HEK293T (cell line): ENCODE results near the gene TNFSF11.

Source experiments
- CTBP1 ChIP-seq: fragments of 450-650 bp; IDR thresholded peaks from 2 replicates; pipeline ENCODE4 v1.6.1; 2016; ENCODE audit warnings: borderline replicate concordance
- ELF4 ChIP-seq: fragments of 450-650 bp; IDR thresholded peaks from 2 replicates; pipeline ENCODE4 v1.6.1; 2017; ENCODE audit warnings: antibody characterized with exemption
- FOXK2 ChIP-seq: fragments of 450-650 bp; IDR thresholded peaks from 2 replicates; pipeline ENCODE4 v1.6.1; 2016; ENCODE audit warnings: mild to moderate bottlenecking
- FOXM1 ChIP-seq: fragments of 450-650 bp; IDR thresholded peaks from 2 replicates; pipeline ENCODE4 v1.6.1; 2017; ENCODE audit warnings: mild to moderate bottlenecking, borderline replicate concordance
- HDGF ChIP-seq: fragments of 450-650 bp; IDR thresholded peaks from 2 replicates; pipeline ENCODE4 v1.6.1; 2017; ENCODE audit warnings: antibody characterized with exemption, borderline replicate concordance
- LEF1 ChIP-seq: fragments of 450-650 bp; IDR thresholded peaks from 2 replicates; pipeline ENCODE4 v1.6.1; 2017; ENCODE audit warnings: mild to moderate bottlenecking, borderline replicate concordance
- NFRKB ChIP-seq: fragments of 450-650 bp; IDR thresholded peaks from 2 replicates; pipeline ENCODE4 v1.6.1; 2016; ENCODE audit warnings: mild to moderate bottlenecking, moderate library complexity
- PKNOX1 ChIP-seq: fragments of 450-650 bp; IDR thresholded peaks from 2 replicates; pipeline ENCODE4 v1.6.1; 2016
- SP1 ChIP-seq: fragments of 450-650 bp; IDR thresholded peaks from 2 replicates; pipeline ENCODE4 v1.6.1; 2017
- SUZ12 ChIP-seq: fragments of 450-650 bp; IDR thresholded peaks from 2 replicates; pipeline ENCODE4 v1.6.1; 2016; ENCODE audit warnings: mild to moderate bottlenecking
- TARDBP ChIP-seq: fragments of 450-650 bp; IDR thresholded peaks from 2 replicates; pipeline ENCODE4 v1.6.1; 2016
- ZNF384 ChIP-seq: fragments of 450-650 bp; IDR thresholded peaks from 2 replicates; pipeline ENCODE4 v1.6.1; 2016

GRCh38 chr13:42524487-42525034, 49.4 kb upstream of the TNFSF11 start:
- TF ChIP-seq FOXM1 (no peak), NFRKB (no peak), ZNF384 (no peak), CTBP1 (no peak), ELF4 (no peak), PKNOX1 (no peak), LEF1 (no peak), HDGF (no peak), TARDBP (no peak), SP1 (no peak), SUZ12 (no peak), FOXK2 (no peak)
